HuH-7 (cell line): Measurements from ENCODE around the gene GPR171.

Experiments
- DNase-seq: peaks from one replicate; pipeline ENCODE4 v3.0.0; 2011; ENCODE audit warnings: low spot score

GPR171 gene

GRCh38 chr3:151213151-151213550 is 10.1 kb upstream of the GPR171 start:
- DNase-seq, result no peak

- no peak for DNase-seq
Measured at GRCh38 chr3:151210676-151211381, 7.8 kb upstream of the GPR171 start.

DNA sequence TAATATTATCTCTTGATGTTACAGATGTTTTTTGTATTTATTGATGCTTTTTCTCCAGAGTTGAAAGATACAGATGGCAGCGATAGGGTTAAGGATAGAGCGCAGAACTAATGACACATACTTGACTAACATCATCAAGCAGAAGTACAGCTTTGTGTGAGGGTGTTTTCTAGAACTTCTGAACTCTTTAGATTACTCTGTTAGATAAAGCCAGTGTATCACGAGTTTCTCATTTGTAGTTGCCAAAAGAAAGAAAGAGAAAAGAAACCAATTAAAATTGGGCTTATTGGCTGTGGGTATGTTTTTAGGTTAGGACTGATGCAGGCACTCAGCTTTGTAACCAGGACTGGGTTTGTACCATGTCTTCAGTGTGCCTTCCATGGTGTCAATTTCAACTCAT is 6.6 kb upstream of the GPR171 start:
- DNase-seq, result no peak

DNA sequence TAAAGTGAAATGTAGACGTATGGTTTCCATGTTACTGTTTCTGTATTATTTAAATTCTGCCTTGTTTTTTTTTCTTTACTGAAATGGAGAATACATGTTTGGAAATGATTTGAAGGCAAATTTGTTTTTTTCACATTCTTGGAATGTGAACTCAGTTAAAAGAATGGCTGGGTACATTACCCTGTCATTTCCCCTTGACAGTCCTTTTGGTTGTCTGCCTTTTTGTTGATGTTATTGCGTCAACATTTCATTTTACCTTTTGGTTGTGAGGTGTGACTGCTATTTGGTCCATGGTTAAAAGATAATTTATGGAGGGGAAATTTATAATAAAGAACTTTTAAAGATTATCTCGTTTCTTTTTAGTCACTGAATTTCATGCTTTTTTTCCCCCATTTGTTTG is 3.2 kb upstream of the GPR171 start:
- no peak for DNase-seq

DNA sequence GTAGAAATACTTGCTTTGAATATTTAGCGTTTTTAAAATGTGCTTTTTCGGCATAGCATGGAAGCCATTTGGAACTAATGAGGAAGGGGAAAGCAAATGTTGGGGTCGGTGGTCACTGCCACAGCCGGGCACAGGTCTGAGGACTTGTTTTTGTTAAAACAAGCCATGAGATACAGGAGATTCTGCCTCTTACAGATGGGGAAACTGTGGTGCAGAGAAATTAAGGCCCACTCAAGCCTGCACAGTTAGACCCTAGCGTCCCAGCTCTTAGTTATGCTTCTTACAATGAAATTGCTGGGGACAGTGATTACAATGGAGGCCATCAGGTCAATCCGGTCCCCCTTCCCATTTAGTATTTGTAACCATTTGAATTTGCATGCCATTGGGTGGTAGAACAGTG is 2.5 kb upstream of the GPR171 start:
- no peak for DNase-seq

- no peak for DNase-seq
Measured at GRCh38 chr3:151204530-151205402, 1.8 kb upstream of the GPR171 start.

DNA sequence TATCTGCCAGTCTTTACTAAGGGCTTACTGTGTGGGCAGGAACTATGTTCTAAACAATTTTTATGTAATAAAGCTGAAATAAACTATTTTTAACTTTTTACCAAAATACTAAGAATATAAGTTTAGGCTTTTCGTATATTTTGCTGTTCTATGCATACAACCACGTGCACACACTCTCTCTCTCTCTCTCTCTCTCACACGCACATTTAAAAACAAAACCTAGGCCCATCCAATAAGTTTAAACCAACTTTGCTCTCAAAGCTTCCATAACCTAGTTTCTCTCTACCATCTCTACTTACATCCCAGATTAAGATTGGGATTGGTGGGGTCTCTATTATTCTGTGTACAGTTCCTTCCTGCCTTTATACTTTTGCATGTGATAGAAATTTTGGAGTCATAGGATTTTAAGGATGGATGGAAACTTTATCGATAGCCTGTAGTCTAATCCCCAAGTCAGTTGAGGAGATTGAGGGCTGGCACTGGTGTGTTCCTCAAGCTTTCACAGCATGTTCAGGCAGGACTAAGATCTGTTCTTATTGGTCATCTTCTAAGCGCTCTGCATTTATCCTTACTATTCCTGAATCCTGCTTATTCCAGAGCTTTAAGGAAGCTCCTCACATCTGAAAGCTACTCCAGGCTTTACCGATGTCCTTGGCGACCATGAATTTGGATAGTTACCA is 1.8 kb downstream of the GPR171 start:
- no peak for DNase-seq

GRCh38 chr3:151200586-151200985 is 2.4 kb downstream of the GPR171 start:
- DNase-seq, result no peak

DNA sequence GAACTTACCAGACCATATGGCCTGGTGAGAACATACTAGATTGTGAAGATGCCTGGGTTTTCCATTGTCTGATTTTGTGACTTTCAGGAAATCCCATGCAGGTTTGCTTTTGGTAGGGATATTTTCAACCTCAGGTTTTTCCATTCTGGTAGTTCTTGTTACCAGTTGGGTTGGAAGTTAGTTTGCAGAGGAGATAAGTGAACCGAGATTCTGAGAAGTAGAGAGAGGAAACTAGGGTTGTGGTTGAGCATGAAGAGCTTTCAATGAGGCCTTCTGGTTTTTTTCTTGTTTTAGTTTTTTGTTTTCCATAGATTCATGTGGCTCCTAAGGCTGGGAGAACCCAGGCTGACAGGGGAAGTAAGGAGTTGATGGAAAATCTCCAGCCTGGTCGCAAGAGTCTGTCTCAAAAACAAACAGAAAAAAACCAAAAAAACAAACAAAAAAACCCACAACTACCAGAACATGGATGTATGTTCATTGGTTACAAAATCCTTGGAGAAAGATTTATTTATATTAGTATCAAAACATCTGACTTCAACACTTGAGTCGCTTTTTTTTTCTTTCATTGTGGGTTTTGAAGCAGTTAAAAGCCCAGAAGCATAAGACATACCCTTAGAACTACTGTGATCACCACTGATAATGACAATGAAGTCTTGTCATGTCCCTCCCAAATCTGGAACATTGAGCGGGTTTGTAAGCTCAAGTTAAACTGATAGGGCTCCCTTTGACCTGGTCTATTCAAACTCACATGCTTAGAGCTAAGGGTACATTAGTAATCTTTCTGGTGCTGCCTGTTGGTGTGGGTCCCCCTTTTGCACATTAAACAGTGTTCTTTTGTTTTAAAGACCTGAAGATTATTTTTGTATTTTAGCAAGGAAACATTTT is 3.2 kb downstream of the GPR171 start:
- no peak for DNase-seq

GRCh38 chr3:151198849-151199248 is 4.2 kb downstream of the GPR171 start:
- no peak for DNase-seq

- DNase-seq, result peak; percentile 23
Measured at GRCh38 chr3:151197981-151198767, 4.8 kb downstream of the GPR171 start.

DNA sequence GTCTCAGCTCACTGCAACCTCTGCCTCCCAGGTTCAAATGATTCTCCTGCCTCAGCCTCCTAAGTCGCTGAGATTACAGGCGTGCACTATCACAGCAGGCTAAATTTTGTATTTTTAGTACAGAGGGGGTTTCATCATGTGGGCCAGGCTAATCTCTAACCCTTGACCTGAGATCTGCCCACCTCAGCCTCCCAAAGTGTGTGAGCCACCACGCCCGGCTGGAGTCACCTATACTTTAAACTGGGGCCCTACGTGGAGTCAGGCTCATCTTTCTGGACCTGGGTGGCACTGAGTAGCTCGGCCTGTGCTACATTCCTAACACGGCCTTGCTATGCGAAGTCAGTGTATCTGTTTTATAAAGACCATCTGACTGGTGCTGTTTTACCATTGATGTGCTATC is 5.8 kb downstream of the GPR171 start:
- DNase-seq, result no peak

DNA sequence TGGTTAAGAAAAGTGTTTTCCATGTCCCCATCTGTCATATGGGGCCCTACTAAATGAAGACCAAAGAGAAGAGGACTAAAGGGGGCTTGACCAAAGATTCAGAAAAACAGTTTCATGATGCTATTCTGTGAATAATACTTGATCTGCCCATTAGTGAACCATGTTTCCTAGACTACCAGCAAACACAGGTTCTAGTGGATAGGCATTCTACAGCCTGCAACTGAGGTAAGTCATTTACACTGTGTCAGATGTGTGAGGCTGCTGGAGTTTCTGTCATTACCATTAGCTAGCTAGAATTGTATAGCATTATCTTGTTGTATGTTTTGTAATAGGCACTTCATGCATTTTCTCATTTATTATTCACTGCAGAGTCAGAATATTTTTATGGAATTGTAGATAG is 6.6 kb downstream of the GPR171 start:
- DNase-seq, result no peak

GRCh38 chr3:151195826-151196225 is 7.2 kb downstream of the GPR171 start:
- no peak for DNase-seq

- no peak for DNase-seq
Measured at GRCh38 chr3:151192545-151192944, 10.5 kb downstream of the GPR171 start.

GRCh38 chr3:151191095-151191494 is 11.9 kb downstream of the GPR171 start:
- DNase-seq, result no peak

DNA sequence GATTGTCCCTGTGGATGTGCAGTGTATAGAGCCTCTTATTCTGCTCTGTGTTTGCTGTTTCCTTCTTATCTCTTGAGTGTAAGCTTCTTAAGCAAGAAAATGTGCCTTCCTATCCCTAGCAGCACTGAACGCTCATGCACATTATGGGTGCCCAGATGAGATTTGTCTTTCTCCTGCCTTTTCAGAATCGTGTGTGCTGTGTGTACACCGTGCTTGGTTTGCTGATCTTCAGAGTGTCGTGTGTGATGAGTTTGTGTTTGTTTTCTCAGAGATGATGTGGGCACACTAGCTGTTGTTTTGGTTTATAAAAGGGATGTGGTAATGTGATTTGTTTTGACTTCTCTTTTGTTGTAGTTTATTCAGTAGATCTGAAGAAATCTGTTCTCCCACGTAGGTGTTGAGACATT is 19.7 kb downstream of the GPR171 start:
- no peak for DNase-seq

DNA sequence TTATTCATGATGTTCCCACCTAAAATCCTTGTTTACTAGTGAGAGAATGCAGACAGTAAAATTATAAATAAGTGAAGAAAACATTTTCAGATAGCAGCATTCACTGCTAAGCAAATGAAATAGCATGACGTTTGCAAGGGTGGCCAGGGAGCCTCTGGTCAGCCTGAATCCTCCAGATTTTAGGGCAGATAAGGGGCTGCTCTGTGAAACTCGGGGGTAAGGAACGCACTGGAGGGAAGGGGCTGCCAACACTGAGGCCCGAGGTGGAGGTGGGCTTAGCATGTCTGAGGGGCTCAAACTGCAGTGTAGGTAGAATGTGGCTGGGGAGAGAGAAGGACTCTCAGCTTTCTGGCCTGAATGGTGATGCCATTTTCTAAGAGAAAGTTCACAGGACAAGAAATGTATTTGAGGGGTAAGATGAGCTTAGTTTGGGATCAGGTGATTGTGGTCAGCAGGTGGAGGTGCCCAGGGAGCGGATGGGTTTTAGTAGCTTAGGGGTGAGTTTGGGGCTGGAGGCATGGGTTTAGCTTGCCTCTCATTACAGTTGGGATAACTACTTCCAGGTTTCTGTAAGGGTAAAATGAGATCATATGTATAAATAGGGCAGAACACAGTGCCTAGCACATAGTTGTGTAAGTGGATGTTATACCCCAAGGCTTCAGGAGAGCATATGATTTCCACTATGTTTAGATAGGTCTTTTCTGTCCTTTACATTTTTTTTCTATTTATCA is 20.5 kb downstream of the GPR171 start:
- no peak for DNase-seq

DNA sequence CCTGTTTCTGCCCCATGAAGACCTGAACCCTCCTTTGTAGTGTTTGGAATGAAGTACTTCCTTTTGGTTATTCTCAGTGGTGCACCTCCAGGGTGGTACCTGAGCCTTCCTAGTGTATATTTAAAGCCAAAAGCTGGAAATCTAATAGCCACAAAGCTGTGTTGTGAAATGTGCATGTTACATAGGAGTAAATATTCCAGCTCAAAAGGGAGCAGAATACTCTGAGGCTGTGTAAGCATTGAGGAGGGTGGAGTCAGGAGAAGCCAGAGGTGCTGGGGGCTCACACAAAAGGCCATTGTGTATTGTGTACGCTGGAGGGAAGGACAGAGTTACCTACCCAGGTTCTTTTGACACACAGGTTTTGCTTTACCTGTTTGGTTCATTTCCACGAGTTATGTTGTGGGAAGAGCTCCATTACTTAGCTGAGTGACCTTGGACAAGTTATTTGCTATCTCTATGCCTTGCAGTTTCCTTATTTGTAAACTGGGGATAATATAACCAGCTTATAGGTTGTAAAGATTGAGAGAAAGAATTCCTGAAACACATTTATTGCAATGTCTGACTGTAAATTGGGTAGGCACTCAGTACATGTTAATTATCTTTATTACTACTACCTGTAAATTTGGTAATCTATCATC is 24.7 kb downstream of the GPR171 start:
- peak; percentile 33 for DNase-seq

DNA sequence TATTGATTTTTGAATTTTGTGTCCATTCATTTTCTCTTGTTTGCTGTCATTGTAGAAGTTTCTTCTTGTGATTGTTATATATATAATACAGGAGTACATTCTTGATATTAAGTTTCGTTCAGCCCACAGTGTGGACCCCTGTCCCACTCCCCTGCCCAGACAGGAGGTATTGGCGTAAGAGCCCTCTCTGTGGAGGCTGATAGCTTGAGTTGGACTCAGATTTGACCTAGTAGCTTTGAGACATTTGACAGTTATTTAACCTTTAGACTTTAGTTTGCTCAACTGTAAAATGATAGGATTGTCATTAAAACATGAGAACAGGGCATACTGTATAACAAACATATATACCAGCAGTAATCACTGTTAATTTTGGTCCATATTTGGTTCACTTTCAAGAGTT is 27.1 kb downstream of the GPR171 start:
- no peak for DNase-seq
